ENCODE data around the gene PSMB3.

PSMB3 gene

DNA sequence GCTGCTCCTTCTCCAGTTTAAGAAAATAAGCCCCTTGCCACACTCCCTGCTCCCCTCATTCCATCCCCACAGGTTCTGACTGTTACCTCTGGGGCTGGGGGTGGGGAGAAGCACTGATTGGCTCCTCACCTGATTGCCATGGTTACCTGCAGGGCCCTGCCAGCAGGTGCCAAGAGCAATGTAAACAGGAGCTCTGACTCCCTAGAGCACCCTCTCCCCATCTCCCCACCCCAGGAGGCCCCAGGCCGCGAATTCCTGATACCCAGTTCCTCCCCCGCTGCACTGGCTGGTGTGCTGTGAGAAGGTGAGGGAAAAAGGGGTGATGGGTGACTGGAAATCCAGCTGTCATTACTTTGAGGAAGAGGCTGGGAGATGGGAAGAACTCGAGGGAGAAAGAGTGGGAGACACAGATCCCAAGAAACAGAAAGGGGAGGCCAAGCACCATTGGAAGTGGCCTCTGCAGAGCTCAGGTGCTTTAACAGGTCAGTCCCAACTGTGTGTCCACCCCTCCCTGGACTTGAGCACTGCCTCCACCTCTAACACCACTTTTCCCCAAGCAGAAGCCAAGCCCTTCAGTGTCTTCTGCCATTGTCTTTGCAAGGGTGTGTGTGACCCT is 8.9 kb upstream of the PSMB3 start:
- Histone ChIP-seq H3K4me3 (ENCODE audit: insufficient read depth, low read depth, low read length, poor library complexity, severe bottlenecking) (no peak overlapping the region), H3K27ac (ENCODE audit: insufficient read depth, low read length, poor library complexity, severe bottlenecking) (no peak overlapping the region)

DNA sequence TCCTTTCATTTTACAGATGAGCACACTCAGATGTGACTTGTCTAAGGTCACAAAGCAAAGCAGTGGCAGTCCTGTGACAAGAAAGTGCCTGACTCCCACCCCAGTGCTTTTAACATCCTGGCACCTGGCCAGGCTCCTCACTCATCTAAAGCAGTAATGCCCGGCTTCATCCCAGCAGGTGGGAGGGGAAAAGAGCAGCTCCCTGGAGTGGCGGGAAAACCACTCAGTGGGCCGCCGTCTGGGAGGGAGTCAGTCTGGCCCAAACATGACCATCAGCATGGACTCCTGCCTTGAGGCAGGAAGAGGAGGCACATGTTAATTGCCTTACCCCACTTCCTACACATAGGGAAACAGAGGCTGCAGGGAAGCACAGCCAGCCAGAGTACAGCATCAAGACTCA is 7.0 kb upstream of the PSMB3 start:
- H3K4me3 ChIP-seq (ENCODE audit: insufficient read depth, low read depth, low read length, poor library complexity, severe bottlenecking), result no peak overlapping the region
- no peak overlapping the region for H3K27ac ChIP-seq (ENCODE audit: insufficient read depth, low read length, poor library complexity, severe bottlenecking)
- no peaks in the 10 kb centered on the region for H3K9me3 ChIP-seq (ENCODE audit: control insufficient read depth, low read length)
- no peak for DNase-seq
- H3K4me1 ChIP-seq (ENCODE audit: control insufficient read depth, insufficient read depth, low read length, poor library complexity, severe bottlenecking), result peaks cover 35% of the 10 kb centered on the region
- peaks cover 34% of the 10 kb centered on the region for H3K27me3 ChIP-seq (replicated peaks; ENCODE audit: control insufficient read depth, insufficient read depth, low read length, poor library complexity, severe bottlenecking)
- no peaks in the 10 kb centered on the region for H3K36me3 ChIP-seq (ENCODE audit: control insufficient read depth, insufficient read depth, low read length)

More for the DNA sequence above, 8.9 kb upstream of the PSMB3 start:
- DNase-seq, result no peak
- no peaks in the 10 kb centered on the region for H3K9me3 ChIP-seq (ENCODE audit: control insufficient read depth, low read length)
- H3K36me3 ChIP-seq (ENCODE audit: control insufficient read depth, insufficient read depth, low read length), result no peaks in the 10 kb centered on the region
- peaks cover 16% of the 10 kb centered on the region for H3K27me3 ChIP-seq (replicated peaks; ENCODE audit: control insufficient read depth, insufficient read depth, low read length, poor library complexity, severe bottlenecking)
- peaks cover 16% of the 10 kb centered on the region for H3K4me1 ChIP-seq (ENCODE audit: control insufficient read depth, insufficient read depth, low read length, poor library complexity, severe bottlenecking)

GRCh38 chr17:38746004-38746848 is 6.3 kb upstream of the PSMB3 start:
- Histone ChIP-seq H3K4me1 (ENCODE audit: control insufficient read depth, insufficient read depth, low read length, poor library complexity, severe bottlenecking) (peaks cover 42% of the 10 kb centered on the region), H3K36me3 (ENCODE audit: control insufficient read depth, insufficient read depth, low read length) (no peaks in the 10 kb centered on the region), H3K27me3 (replicated peaks; ENCODE audit: control insufficient read depth, insufficient read depth, low read length, poor library complexity, severe bottlenecking) (peaks cover 34% of the 10 kb centered on the region), H3K27ac (ENCODE audit: insufficient read depth, low read length, poor library complexity, severe bottlenecking) (no peak overlapping the region), H3K9me3 (ENCODE audit: control insufficient read depth, low read length) (no peaks in the 10 kb centered on the region), H3K4me3 (ENCODE audit: insufficient read depth, low read depth, low read length, poor library complexity, severe bottlenecking) (no peak overlapping the region)
- no peak for DNase-seq

DNA sequence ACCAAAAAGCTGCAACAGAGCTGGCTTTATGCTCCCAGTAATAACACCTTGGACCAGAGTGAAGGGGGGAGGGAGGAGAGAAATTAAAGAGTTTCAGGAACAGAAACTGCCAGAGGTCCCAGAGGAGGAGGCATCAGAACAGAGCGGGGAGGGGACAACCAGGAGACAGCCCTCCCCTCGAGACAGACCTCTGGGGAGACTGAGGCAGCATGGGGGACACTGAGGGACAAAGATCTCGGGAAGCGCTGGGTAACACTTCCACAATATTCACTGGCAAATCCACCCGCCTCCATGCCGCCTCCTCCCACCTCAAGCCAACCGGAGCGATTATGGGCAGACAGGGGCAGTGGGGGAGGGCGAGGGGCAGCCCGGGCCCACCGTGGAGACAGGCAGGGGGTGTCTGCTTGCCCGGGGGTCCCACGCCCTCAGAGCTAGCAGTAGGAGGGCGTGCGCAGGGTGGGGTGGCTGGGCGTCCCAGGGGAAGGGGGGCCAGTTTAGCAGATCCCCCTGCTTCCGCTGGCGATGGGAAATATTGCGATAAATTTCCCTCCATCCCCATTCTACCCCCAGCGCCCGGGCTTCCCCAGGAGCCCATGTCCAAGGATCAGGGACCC is 5.6 kb upstream of the PSMB3 start:
- no peaks in the 10 kb centered on the region for H3K9me3 ChIP-seq (ENCODE audit: control insufficient read depth, low read length)
- no peak for DNase-seq
- H3K27me3 ChIP-seq (replicated peaks; ENCODE audit: control insufficient read depth, insufficient read depth, low read length, poor library complexity, severe bottlenecking), result peaks cover 34% of the 10 kb centered on the region
- no peak overlapping the region for H3K4me3 ChIP-seq (ENCODE audit: insufficient read depth, low read depth, low read length, poor library complexity, severe bottlenecking)
- no peaks in the 10 kb centered on the region for H3K36me3 ChIP-seq (ENCODE audit: control insufficient read depth, insufficient read depth, low read length)
- peaks cover 44% of the 10 kb centered on the region for H3K4me1 ChIP-seq (ENCODE audit: control insufficient read depth, insufficient read depth, low read length, poor library complexity, severe bottlenecking)
- no peak overlapping the region for H3K27ac ChIP-seq (ENCODE audit: insufficient read depth, low read length, poor library complexity, severe bottlenecking)

DNA sequence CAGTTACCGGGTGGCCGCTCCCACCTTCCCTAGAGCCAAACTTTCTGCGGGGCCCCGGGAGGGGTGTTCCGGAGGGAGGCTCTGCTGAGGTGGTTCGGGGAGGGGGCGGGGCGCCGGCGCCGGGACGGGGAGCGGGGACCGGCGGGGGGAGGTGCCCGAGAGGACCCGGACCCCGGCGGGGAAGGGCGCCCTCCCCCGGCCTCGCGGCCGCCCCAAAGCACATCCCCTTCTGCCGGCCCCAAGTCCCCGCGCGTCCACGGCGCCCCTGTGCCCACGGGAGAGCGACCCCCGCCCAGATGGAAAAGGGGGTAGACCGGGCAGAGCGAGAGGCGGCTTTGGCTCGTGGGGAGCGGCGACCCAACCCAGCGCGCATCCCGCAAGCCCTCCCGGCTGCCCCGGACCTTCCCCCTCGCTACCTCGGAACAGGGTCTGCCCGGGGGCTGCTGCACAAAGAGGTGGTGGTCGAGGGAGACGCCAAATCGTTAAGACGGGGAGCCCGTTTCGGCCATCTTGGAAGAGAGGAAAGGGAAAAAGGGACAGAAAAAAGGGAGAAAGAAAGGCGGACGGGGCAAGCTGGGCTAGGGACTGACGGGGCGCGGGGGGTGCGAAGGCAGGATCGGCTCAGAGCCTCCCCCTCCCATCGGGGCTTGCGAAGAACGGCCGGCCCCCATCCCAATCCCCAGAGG is 4.9 kb upstream of the PSMB3 start:
- Histone ChIP-seq H3K4me3 (ENCODE audit: insufficient read depth, low read depth, low read length, poor library complexity, severe bottlenecking) (peak overlapping the region; percentile 47), H3K36me3 (ENCODE audit: control insufficient read depth, insufficient read depth, low read length) (no peaks in the 10 kb centered on the region), H3K4me1 (ENCODE audit: control insufficient read depth, insufficient read depth, low read length, poor library complexity, severe bottlenecking) (peaks cover 44% of the 10 kb centered on the region), H3K27ac (ENCODE audit: insufficient read depth, low read length, poor library complexity, severe bottlenecking) (no peak overlapping the region), H3K9me3 (ENCODE audit: control insufficient read depth, low read length) (no peaks in the 10 kb centered on the region), H3K27me3 (replicated peaks; ENCODE audit: control insufficient read depth, insufficient read depth, low read length, poor library complexity, severe bottlenecking) (peaks cover 34% of the 10 kb centered on the region)
- no peak for DNase-seq

- no peaks in the 10 kb centered on the region for H3K9me3 ChIP-seq (ENCODE audit: control insufficient read depth, low read length)
- H3K36me3 ChIP-seq (ENCODE audit: control insufficient read depth, insufficient read depth, low read length), result no peaks in the 10 kb centered on the region
- peaks cover 34% of the 10 kb centered on the region for H3K27me3 ChIP-seq (replicated peaks; ENCODE audit: control insufficient read depth, insufficient read depth, low read length, poor library complexity, severe bottlenecking)
- H3K4me1 ChIP-seq (ENCODE audit: control insufficient read depth, insufficient read depth, low read length, poor library complexity, severe bottlenecking), result peaks cover 45% of the 10 kb centered on the region
- H3K27ac ChIP-seq (ENCODE audit: insufficient read depth, low read length, poor library complexity, severe bottlenecking), result no peak within 1 kb of the TSS
- peak within 1 kb of the TSS; percentile 52 for H3K4me3 ChIP-seq (ENCODE audit: insufficient read depth, low read depth, low read length, poor library complexity, severe bottlenecking)
- no peak for DNase-seq
These were observed 4.2 kb upstream of the PSMB3 start, which contains the start of gene PCGF2 for GRCh38 chr17:38748149-38748891. TSS of gene PCGF2 (minus strand) at chr17:38748336. CDS start at chr17:38740402, 7,934 bp downstream.

GRCh38 chr17:38748892-38749222 is 3.7 kb upstream of the PSMB3 start:
- H3K27ac ChIP-seq (ENCODE audit: insufficient read depth, low read length, poor library complexity, severe bottlenecking), result no peak overlapping the region
- no peaks in the 10 kb centered on the region for H3K9me3 ChIP-seq (ENCODE audit: control insufficient read depth, low read length)

DNA sequence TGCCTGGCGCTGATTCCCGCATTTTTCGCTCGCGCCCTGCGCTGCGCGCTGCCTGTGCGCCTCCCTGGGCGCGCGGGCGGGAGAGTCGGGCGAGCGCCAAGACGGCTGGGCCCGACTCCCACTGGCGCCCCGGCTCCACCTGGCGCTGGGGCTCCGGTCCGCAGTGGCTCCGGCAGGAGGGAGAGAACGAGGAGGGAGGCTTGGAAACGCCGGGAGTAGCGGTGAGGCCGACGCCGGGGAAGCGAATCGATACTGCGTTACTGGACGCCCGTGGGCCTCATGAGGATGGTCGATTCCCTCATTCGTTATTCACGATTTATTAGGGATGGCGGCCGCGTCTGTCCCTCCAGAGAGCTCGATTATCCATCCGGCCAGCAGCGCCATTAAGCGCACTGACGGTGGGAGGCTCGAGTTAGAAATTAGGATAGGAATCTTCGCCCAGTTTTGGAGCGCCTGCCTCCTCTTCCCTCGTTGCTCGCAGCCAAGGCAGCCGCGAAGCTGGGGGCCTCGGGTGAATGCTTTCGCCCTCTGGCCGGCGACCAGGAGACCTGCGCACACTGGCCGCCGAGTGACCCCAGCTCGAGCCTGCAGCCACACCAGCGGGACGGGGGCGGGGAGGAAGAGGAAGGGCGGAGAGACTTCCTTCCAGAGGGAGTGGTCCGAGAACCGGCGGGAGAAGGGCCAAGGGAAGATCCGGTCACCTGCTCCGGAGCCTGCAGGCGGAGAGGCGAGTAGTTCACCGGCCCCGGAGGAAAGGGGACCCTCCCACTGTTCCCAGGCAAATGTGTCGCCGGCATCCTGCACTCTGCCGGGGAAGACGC is 3.1 kb upstream of the PSMB3 start:
- H3K27me3 ChIP-seq (replicated peaks; ENCODE audit: control insufficient read depth, insufficient read depth, low read length, poor library complexity, severe bottlenecking), result peaks cover 34% of the 10 kb centered on the region
- H3K9me3 ChIP-seq (ENCODE audit: control insufficient read depth, low read length), result no peaks in the 10 kb centered on the region
- no peak overlapping the region for H3K27ac ChIP-seq (ENCODE audit: insufficient read depth, low read length, poor library complexity, severe bottlenecking)
- no peak for DNase-seq
- peak overlapping the region; percentile 52 for H3K4me3 ChIP-seq (ENCODE audit: insufficient read depth, low read depth, low read length, poor library complexity, severe bottlenecking)
- H3K36me3 ChIP-seq (ENCODE audit: control insufficient read depth, insufficient read depth, low read length), result no peaks in the 10 kb centered on the region
- H3K4me1 ChIP-seq (ENCODE audit: control insufficient read depth, insufficient read depth, low read length, poor library complexity, severe bottlenecking), result peaks cover 54% of the 10 kb centered on the region

More at GRCh38 chr17:38748892-38749222, 3.7 kb upstream of the PSMB3 start:
- H3K4me1 ChIP-seq (ENCODE audit: control insufficient read depth, insufficient read depth, low read length, poor library complexity, severe bottlenecking), result peaks cover 50% of the 10 kb centered on the region
- DNase-seq, result no peak
- no peaks in the 10 kb centered on the region for H3K36me3 ChIP-seq (ENCODE audit: control insufficient read depth, insufficient read depth, low read length)
- H3K27me3 ChIP-seq (replicated peaks; ENCODE audit: control insufficient read depth, insufficient read depth, low read length, poor library complexity, severe bottlenecking), result peaks cover 34% of the 10 kb centered on the region
- peak overlapping the region; percentile 52 for H3K4me3 ChIP-seq (ENCODE audit: insufficient read depth, low read depth, low read length, poor library complexity, severe bottlenecking)

DNA sequence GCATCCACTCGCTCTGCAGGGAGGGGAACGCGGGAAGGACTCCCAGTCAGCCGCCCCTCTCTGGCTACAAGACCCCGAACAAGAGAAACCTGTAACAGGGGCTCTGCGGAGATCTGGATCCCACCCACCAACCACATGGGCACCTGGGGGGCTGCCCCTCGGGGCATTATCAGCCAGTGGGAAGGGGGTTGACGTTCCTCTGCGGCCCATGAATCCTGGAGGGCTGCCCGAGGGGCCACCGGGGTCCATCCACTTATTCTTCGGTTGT is 2.6 kb upstream of the PSMB3 start:
- Histone ChIP-seq H3K27me3 (replicated peaks; ENCODE audit: control insufficient read depth, insufficient read depth, low read length, poor library complexity, severe bottlenecking) (peaks cover 34% of the 10 kb centered on the region), H3K27ac (ENCODE audit: insufficient read depth, low read length, poor library complexity, severe bottlenecking) (no peak overlapping the region)

More for the DNA sequence above, 2.6 kb upstream of the PSMB3 start:
- peak overlapping the region; percentile 52 for H3K4me3 ChIP-seq (ENCODE audit: insufficient read depth, low read depth, low read length, poor library complexity, severe bottlenecking)
- peaks cover 54% of the 10 kb centered on the region for H3K4me1 ChIP-seq (ENCODE audit: control insufficient read depth, insufficient read depth, low read length, poor library complexity, severe bottlenecking)
- no peaks in the 10 kb centered on the region for H3K36me3 ChIP-seq (ENCODE audit: control insufficient read depth, insufficient read depth, low read length)
- DNase-seq, result no peak
- no peaks in the 10 kb centered on the region for H3K9me3 ChIP-seq (ENCODE audit: control insufficient read depth, low read length)

Measured in effector memory CD4-positive, alpha-beta T cell (primary cell).